ENCODE data around the gene UQCC3.

- no peak for TF ChIP-seq POLR2AphosphoS5 (IDR thresholded peaks at IDR 0.05; ENCODE audit: low read depth, low read length)
- no peak for TF ChIP-seq SIN3A (IDR thresholded peaks at IDR 0.05; ENCODE audit: borderline replicate concordance, insufficient read depth, low read length)
- TF ChIP-seq REST (IDR thresholded peaks at IDR 0.05; ENCODE audit: insufficient read depth in 1 of 2, low read depth in 2 of 2, low read length in 2 of 2): no peak
- TF ChIP-seq TAF1 (IDR thresholded peaks at IDR 0.05; ENCODE audit: borderline replicate concordance, insufficient read depth, low read length): no peak
- TF ChIP-seq FOXP2 (optimal IDR thresholded peaks at IDR 0.05; ENCODE audit: borderline replicate concordance, extremely low read depth, extremely low read length, insufficient read depth): no peak
Measured at GRCh38 chr11:62632492-62632891, 39.0 kb upstream of the UQCC3 start.

Data from PFSK-1 (cell line).